ENCODE measurements around the gene GTF3A. TPM values are rescaled to one million over a fixed set of nuclear protein-coding genes. Genes with fewer than 3 reads are reported as not detected.

GTF3A gene
- total RNA-seq, 1 experiment from 2014 or later, result 88.7 TPM

GRCh38 chr13:27405546-27406134 lies 18.8 kb upstream of the GTF3A start:
- H3K36me3 Mint-ChIP-seq, result 0 out of 2 replicates have a peak, but pooled peaks cover 2% of the 10 kb centered on the region
- H3K9me3 Mint-ChIP-seq, result peaks cover 8% of the 10 kb centered on the region
- H3K4me1 Mint-ChIP-seq, result peaks cover 14% of the 10 kb centered on the region
- POLR2A ChIA-PET, result interaction anchor here (0.6 kb wide), 1 partner anchor 431 kb away, joined by 8 read pairs; no protein-coding TSS in a partner anchor
- H3K27me3 Mint-ChIP-seq (ENCODE audit: low read depth), result peaks cover 4% of the 10 kb centered on the region; the same call in 1 of the 2 replicates
- TF ChIP-seq OVOL2 (CRISPR knock-in tag; IDR thresholded peaks at IDR 0.05; ENCODE audit: borderline replicate concordance) (no peak), NFYB (CRISPR knock-in tag; conservative IDR thresholded peaks at IDR 0.05; ENCODE audit: low read depth) (no peak), ZNF423 (CRISPR knock-in tag; IDR thresholded peaks at IDR 0.05) (no peak), NR2C2 (CRISPR knock-in tag; IDR thresholded peaks at IDR 0.05) (no peak), NR1H2 (CRISPR knock-in tag; IDR thresholded peaks at IDR 0.05) (no peak), ZNF532 (CRISPR knock-in tag; IDR thresholded peaks at IDR 0.05; ENCODE audit: borderline replicate concordance) (no peak), FOXJ3 (CRISPR knock-in tag; IDR thresholded peaks at IDR 0.05; ENCODE audit: borderline replicate concordance) (no peak)
- TF ChIP-seq, protein P1, sequence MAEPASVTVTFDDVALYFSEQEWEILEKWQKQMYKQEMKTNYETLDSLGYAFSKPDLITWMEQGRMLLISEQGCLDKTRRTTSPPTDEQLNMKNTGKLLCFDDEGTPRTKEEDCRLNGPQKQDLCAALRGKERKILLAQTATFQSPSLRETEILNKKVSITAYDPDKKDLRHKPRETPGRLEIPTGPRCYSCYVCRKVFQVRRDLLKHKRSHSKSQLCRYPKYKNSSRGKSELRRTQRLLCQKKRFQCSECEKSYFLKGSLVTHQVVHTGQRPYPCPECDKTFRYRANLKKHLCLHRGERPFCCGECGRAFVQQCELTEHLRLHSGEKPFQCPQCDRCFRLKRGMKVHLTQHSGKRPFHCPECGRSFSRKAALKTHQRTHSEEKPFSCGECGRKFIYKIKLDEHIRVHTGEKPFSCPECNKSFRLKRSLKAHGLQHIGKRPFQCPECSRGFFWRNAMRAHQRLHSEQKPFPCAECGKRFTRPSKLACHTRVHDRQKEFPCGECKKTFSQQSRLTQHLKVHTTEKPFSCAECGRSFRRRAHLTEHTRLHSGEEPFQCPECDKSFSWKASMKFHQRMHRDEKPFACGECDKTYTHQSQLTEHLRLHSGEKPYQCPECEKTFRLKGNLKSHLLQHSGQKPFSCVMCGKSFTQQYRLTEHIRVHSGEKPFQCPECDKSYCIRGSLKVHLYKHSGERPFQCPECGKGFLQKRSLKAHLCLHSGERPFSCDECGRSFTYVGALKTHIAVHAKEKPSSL (CRISPR knock-in tag; conservative IDR thresholded peaks at IDR 0.05), result no peak
- no peak overlapping the region for H3K4me3 Mint-ChIP-seq
- DNase-seq (ENCODE audit: low spot score), result no peak
- CTCF ChIA-PET, result interaction anchor here (1.9 kb wide), 1 partner anchor 21 kb away, joined by 5 read pairs; no protein-coding TSS in a partner anchor
- ATAC-seq, result no peak
- no peak overlapping the region for H3K27ac Mint-ChIP-seq

DNA sequence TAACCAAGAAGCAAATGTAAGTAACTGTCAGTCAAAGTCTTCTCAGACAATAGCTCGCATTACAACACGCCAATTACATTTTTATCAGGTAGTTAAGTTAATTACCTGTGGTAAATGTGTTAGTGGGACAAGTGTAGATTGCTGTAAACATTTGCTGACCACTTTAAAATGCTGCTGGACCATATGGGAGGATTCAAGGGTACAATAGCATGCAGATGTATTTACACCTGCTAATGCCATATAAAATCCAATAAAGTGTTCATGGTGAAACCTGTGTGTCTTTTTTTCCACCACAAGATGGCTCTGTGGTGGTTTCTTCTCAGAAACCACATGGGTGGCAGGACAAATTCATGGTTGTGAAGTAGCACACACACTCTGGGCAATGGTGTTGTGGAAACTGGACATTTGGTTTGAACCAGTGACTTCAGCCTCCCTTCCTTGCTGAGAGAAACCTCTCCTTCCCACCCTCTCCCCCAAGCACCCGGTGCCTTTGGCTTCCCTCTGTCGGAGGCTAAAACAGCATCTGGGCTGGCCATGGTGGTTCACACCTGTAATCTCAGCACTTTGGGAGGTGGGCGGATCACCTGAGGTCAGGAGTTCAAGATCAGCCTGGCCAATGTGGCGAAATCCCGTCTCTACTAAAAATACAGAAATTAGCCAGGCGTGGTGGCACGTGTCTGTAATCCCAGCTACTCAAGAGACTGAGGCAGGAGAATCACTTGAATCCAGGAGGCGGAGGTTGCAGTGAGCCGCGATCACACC lies 18.1 kb upstream of the GTF3A start:
- Mint-ChIP-seq H3K9me3 (peaks cover 8% of the 10 kb centered on the region), H3K27ac (no peak overlapping the region), H3K4me3 (no peak overlapping the region), H3K36me3 (no peaks in the 10 kb centered on the region), H3K4me1 (peaks cover 14% of the 10 kb centered on the region), H3K27me3 (ENCODE audit: low read depth) (peaks cover 4% of the 10 kb centered on the region; the same call in 1 of the 2 replicates)
- TF ChIP-seq SOX15 (CRISPR knock-in tag; IDR thresholded peaks at IDR 0.05) (no peak), ZNF281 (CRISPR knock-in tag; IDR thresholded peaks at IDR 0.05) (no peak), ZNF532 (CRISPR knock-in tag; IDR thresholded peaks at IDR 0.05; ENCODE audit: borderline replicate concordance) (no peak), MAX (CRISPR knock-in tag; IDR thresholded peaks at IDR 0.05) (0 out of 2 replicates have a peak, but pooled peaks have one; percentile 17), ZMAT4 (CRISPR knock-in tag; IDR thresholded peaks at IDR 0.05) (no peak), ATF3 (CRISPR knock-in tag; conservative IDR thresholded peaks at IDR 0.05) (no peak), TCF7 (CRISPR knock-in tag; IDR thresholded peaks at IDR 0.05; ENCODE audit: low read depth) (no peak), PRRX2 (CRISPR knock-in tag; IDR thresholded peaks at IDR 0.05) (no peak)
- TF ChIP-seq, protein P2, sequence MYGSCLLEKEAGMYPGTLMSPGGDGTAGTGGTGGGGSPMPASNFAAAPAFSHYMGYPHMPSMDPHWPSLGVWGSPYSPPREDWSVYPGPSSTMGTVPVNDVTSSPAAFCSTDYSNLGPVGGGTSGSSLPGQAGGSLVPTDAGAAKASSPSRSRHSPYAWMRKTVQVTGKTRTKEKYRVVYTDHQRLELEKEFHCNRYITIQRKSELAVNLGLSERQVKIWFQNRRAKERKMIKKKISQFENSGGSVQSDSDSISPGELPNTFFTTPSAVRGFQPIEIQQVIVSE (CRISPR knock-in tag; IDR thresholded peaks at IDR 0.05; ENCODE audit: borderline replicate concordance), result no peak
- ChIA-PET CTCF (interaction anchor here (1.9 kb wide), 1 partner anchor 20 kb away, joined by 5 read pairs; no protein-coding TSS in a partner anchor), POLR2A (interaction anchor here (0.6 kb wide), 2 partner anchors 133 to 430 kb away, joined by 7 to 8 read pairs; no protein-coding TSS in a partner anchor)
- ATAC-seq (no peak), DNase-seq (ENCODE audit: low spot score) (no peak)

Data from WTC11 (cell line).